ENCODE measurements around the gene ABCG4. TPM values are rescaled to one million over a fixed set of nuclear protein-coding genes. Genes with fewer than 3 reads are reported as not detected.

Gene ABCG4
- total RNA-seq, 4 donors from 2014 or later = 0.33 to 1.4 (median 0.60) TPM

GRCh38 chr11:119118227-119118626 lies 30.6 kb upstream of the ABCG4 start:
- H3K36me3 ChIP-seq = peaks cover 16 to 47% (median 39%) of the 10 kb centered on the region in 4 donors
- intact Hi-C loops (cut with DNase I) = no loop called here
- 96% methylated on average over 5 of the region's 5 CpGs for WGBS
- no peaks in the 10 kb centered on the region for H3K27me3 ChIP-seq
- no peak for TF ChIP-seq EP300 (IDR thresholded peaks at IDR 0.05)
- TF ChIP-seq POLR2A (IDR thresholded peaks at IDR 0.05; ENCODE audit: low read depth) = no peak
- TF ChIP-seq POLR2AphosphoS5 (IDR thresholded peaks at IDR 0.05) = no peak
- TF ChIP-seq, protein P1, sequence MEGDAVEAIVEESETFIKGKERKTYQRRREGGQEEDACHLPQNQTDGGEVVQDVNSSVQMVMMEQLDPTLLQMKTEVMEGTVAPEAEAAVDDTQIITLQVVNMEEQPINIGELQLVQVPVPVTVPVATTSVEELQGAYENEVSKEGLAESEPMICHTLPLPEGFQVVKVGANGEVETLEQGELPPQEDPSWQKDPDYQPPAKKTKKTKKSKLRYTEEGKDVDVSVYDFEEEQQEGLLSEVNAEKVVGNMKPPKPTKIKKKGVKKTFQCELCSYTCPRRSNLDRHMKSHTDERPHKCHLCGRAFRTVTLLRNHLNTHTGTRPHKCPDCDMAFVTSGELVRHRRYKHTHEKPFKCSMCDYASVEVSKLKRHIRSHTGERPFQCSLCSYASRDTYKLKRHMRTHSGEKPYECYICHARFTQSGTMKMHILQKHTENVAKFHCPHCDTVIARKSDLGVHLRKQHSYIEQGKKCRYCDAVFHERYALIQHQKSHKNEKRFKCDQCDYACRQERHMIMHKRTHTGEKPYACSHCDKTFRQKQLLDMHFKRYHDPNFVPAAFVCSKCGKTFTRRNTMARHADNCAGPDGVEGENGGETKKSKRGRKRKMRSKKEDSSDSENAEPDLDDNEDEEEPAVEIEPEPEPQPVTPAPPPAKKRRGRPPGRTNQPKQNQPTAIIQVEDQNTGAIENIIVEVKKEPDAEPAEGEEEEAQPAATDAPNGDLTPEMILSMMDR (IDR thresholded peaks at IDR 0.05) = no peak
- no peak overlapping the region for H3K4me3 ChIP-seq
- H3K27ac ChIP-seq (replicated peaks in 1 of 4) = no peak overlapping the region
- DNase-seq (ENCODE audit: extremely low spot score) = no peak
- no peaks in the 10 kb centered on the region for H3K9me3 ChIP-seq
- H3K4me1 ChIP-seq = peaks cover 20 to 22% (median 20%) of the 10 kb centered on the region in 4 donors

DNA sequence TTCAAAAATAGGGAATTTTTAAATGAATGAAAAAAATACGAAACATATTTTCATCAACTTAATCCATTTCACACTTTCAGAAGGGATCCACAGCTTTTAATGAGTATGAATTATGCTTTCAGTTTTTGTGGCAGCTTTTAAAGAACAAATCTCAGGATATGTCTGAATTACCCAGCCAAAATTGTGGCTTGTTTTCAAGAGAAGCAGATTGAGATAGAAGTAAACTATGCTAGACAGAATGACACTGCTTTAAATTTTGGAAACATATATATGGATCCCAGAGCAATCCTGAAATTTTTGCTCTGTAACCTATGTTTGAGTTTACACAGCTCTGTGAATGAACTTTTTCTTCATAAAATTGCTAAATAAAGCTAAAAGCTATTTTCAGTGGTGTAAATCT lies 29.9 kb upstream of the ABCG4 start:
- Histone ChIP-seq H3K4me3 (no peak overlapping the region), H3K9me3 (no peaks in the 10 kb centered on the region), H3K4me1 (peaks cover 20 to 24% (median 21%) of the 10 kb centered on the region in 4 donors), H3K27ac (replicated peaks in 1 of 4) (no peak overlapping the region), H3K36me3 (peaks cover 10 to 44% (median 34%) of the 10 kb centered on the region in 4 donors), H3K27me3 (no peaks in the 10 kb centered on the region)
- WGBS = 89% methylated on average over 1 of the region's 1 CpG
- intact Hi-C loops (cut with DNase I) = no loop called here
- no peak for DNase-seq (ENCODE audit: extremely low spot score)
- TF ChIP-seq POLR2AphosphoS5 (IDR thresholded peaks at IDR 0.05) = no peak
- no peak for TF ChIP-seq EP300 (IDR thresholded peaks at IDR 0.05)
- TF ChIP-seq POLR2A (IDR thresholded peaks at IDR 0.05; ENCODE audit: low read depth) = no peak

- peaks cover 20 to 29% (median 21%) of the 10 kb centered on the region in 4 donors for H3K4me1 ChIP-seq
- no peaks in the 10 kb centered on the region for H3K9me3 ChIP-seq
- TF ChIP-seq EP300 (IDR thresholded peaks at IDR 0.05) (no peak), POLR2A (IDR thresholded peaks at IDR 0.05; ENCODE audit: low read depth) (no peak), POLR2AphosphoS5 (IDR thresholded peaks at IDR 0.05) (no peak)
- TF ChIP-seq, protein P1 (IDR thresholded peaks at IDR 0.05) = no peak
- peak overlapping the region; percentile 80 to 92 (median 84) for H3K27ac ChIP-seq (replicated peaks in 1 of 4)
- no peaks in the 10 kb centered on the region for H3K27me3 ChIP-seq
- peaks cover 0 to 40% (median 31%) of the 10 kb centered on the region in 4 donors for H3K36me3 ChIP-seq
- no peak for DNase-seq (ENCODE audit: extremely low spot score)
- intact Hi-C loops (cut with DNase I) = no loop called here
- H3K4me3 ChIP-seq = peak overlapping the region; percentile 83 to 91 (median 87)
- 12% methylated on average over 5 of the region's 5 CpGs for WGBS
Measured at GRCh38 chr11:119120639-119121007, 28.2 kb upstream of the ABCG4 start.

DNA sequence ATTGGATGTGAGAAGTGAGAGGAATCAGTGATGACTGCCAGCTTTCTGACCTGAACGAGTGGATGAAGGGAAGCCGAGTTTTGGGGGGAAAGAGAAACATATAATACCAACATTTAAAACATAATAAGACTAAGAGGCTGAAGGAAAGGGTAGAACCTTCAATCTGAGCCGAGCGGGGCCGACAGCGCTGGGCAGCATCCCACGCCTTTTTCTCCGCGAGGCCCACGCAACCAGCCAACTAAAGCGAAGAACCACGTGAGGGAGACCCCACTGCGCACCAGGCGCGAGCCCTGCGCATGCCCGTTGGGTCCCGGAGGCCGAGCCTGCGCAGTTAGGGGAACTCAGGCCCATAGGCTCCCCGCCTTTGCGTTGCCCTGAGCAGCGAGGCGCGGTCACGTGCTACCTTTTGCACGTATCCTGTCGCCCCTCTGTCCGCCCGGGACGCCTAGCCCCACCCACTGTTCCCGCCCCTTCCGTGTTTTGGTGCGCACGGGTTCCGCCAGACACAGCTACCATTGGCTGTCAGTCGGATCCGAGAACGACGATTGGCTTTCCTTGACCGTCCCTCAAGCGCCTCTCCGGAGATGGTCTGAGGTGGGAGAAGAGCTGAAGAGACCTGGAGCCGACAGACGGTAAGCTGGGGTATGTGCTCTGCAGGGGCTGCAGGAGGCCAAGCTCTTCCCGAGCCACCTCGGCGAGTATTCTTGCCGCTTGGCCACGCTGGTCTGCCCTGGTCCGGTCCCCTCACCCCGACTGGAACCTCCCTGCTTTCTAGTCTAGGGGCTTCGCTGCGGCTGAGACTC lies 27.6 kb upstream of the ABCG4 start, which contains the start of gene HINFP:
Gene HINFP, plus strand, starts transcription at position 573 of the 803 bp plus-strand sequence. CDS start 5,365 bp downstream, outside the sequence.
- intact Hi-C loops (cut with DNase I) = no loop called here
- TF ChIP-seq POLR2A (IDR thresholded peaks at IDR 0.05; ENCODE audit: low read depth) = no peak
- TF ChIP-seq EP300 (IDR thresholded peaks at IDR 0.05) = no peak
- TF ChIP-seq POLR2AphosphoS5 (IDR thresholded peaks at IDR 0.05) = peak; percentile 95
- TF ChIP-seq, protein P1 (IDR thresholded peaks at IDR 0.05) = peak in 1 of 3 experiments; percentile 19
- under 1% methylated on average over 47 of the region's 54 CpGs for WGBS
- Histone ChIP-seq H3K4me3 (peak within 1 kb of the TSS; percentile 83 to 91 (median 87)), H3K36me3 (peaks cover 0 to 34% (median 29%) of the 10 kb centered on the region in 4 donors), H3K27ac (replicated peaks in 1 of 4) (peak within 1 kb of the TSS; percentile 80 to 92 (median 84)), H3K4me1 (peaks cover 20 to 35% (median 21%) of the 10 kb centered on the region in 4 donors), H3K27me3 (no peaks in the 10 kb centered on the region), H3K9me3 (no peaks in the 10 kb centered on the region)
- DNase-seq (ENCODE audit: extremely low spot score) = peak; percentile 100

GRCh38 chr11:119121811-119122124 lies 27.1 kb upstream of the ABCG4 start:
- WGBS = under 1% methylated on average over 20 of the region's 20 CpGs
- Histone ChIP-seq H3K36me3 (peaks cover 0 to 29% (median 23%) of the 10 kb centered on the region in 4 donors), H3K4me3 (peak overlapping the region; percentile 83 to 91 (median 87)), H3K4me1 (peaks cover 20 to 41% (median 25%) of the 10 kb centered on the region in 4 donors), H3K27me3 (no peaks in the 10 kb centered on the region), H3K27ac (replicated peaks in 1 of 4) (peak overlapping the region; percentile 80 to 92 (median 82)), H3K9me3 (no peaks in the 10 kb centered on the region)
- TF ChIP-seq POLR2A (IDR thresholded peaks at IDR 0.05; ENCODE audit: low read depth) (no peak), EP300 (IDR thresholded peaks at IDR 0.05) (no peak), POLR2AphosphoS5 (IDR thresholded peaks at IDR 0.05) (no peak)
- TF ChIP-seq, protein P1 (IDR thresholded peaks at IDR 0.05) = no peak
- intact Hi-C loops (cut with DNase I) = no loop called here
- DNase-seq (ENCODE audit: extremely low spot score) = no peak
